HK-2 (cell line): ENCODE data around the gene SLC35E1.
"Not testable (repeated sequence)": the region's sequence is repeated elsewhere in the genome, so short reads cannot be mapped to it uniquely, and the experiment has no call there.

ENCODE experiments used
- DNase-seq: peaks from one replicate; pipeline ENCODE4 v3.0.0-alpha.2; 2018; ENCODE audit not compliant: unreplicated experiment

The SLC35E1 gene

GRCh38 chr19:16522559-16523377 is 49.4 kb downstream of the SLC35E1 start:
- DNase-seq: no peak

GRCh38 chr19:16521715-16522289 is 50.4 kb downstream of the SLC35E1 start:
- DNase-seq: no peak

- no peak for DNase-seq
Measured at GRCh38 chr19:16520986-16521624, 51.1 kb downstream of the SLC35E1 start.

DNA sequence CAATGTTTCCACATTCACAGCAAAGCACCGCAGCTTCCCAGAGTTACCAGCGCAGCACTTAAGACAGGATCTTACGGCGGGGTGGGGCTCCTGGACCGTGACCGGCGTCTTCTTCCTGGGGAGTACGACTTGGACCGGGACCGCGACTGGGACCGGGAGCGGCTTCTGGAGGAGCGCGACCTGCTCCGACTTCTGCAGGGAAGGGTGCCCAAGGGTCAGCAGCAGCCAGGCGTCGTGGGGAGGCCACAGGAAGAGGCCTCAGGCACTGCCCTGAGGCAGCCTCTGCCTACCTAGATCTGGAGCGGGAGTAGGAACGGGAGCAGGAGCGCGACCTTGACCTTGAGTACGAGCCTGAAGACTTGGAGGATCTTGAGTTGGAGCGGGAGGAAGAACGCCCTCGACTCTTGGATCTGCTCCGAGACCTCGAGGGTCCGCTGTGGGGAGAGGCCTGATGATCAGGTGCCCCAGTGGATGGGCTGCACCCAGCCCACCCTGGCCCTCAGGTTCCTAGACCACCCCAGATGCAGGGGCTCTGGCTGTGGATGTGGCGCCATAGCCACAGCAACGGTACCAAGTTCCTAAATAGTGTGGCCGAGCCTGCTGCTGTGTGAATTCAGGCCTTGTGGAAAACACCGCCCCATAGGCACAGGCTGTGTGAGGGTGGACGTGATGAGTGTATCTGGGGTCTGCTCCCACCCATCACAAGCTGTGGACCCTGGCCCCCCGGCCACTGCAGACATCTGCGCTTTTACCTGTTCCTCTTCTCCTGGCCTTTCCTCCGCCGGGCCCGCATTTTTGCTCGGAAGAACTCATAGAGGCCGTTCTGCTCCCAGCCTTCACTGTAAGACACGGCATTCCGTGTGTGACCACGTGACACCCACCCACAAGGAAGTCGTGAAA is 51.9 kb downstream of the SLC35E1 start:
- no peak for DNase-seq

DNA sequence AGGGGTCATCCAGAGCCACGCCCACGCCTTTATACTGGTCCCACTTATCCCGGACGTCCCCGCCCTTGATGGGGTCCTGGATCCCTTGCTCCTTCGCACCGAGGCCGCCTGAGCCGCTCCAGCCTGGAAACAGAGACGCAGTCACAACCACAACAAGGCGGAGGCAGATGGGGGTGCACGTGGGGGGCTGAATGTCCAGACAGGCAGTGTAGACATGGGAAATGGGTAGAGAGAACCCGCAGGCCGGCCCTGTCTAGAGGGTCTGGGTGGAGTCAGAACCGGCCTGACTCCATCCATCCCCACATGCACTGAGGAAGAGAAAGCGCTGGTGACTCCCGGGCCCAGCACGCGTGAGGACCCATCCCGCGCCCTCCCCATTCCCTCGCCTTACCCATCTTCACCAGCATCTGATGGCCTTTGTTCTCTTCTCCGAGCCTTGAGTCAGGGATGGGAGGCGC is 53.0 kb downstream of the SLC35E1 start:
- DNase-seq: no peak

DNA sequence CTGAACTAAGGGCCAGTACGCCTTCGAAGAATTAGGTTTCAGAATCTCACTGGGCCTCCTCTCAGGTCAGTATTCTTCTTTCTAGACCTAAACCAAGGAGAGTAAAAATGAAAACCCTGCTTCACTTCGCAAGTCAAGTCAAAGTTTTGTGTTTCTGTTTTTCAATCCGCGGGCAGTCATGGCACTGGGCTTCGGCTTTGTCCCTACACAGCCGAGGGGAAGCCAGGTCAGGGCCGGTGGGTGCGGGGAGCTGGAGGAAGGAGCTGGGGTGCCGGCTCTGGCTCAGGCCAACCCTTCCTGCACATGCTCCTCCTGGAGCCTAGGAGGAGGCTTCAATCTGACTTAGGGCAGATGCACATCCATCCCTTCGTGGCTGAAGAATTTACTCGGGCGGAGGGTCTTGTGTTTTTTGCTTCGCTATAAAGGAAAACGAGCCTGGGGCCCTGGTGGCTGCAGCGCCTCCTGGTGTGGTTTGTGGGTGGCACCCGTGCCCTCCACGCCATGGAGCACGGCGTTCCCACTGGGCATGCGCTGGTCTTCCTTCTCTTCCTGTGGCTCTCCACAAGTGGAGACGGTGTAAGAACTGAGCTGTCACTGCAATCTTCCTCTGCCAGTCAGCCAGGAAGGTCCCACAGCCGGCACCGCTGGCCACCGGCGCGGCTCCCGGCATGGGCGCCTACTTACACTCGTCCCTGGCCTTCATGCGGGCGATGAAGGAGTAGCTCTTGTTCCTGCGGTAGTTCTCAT is 53.6 kb downstream of the SLC35E1 start:
- DNase-seq: no peak

DNA sequence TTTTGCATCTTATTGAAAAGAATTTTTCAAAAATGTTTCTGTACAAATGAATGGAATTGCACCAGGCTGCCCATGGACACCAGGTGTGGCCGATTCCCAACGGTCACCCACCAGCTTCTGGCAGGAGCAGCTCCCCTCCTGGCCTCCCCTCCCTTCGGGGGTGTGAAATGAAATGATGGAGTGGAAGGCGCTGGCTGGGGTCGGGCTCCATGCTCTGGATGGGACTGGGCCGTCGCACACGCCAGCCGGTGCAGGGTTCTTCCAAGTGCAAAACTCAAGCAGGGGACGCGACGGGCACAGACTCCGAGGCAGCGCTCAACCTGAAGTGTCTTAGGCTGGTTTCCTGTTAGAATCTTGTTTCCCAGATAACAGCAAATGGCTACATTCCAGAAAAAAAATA is 54.2 kb downstream of the SLC35E1 start:
- DNase-seq: no peak

GRCh38 chr19:16516923-16517610 is 55.1 kb downstream of the SLC35E1 start:
- DNase-seq: no peak

GRCh38 chr19:16516381-16516780 is 55.8 kb downstream of the SLC35E1 start:
- DNase-seq: no peak

DNA sequence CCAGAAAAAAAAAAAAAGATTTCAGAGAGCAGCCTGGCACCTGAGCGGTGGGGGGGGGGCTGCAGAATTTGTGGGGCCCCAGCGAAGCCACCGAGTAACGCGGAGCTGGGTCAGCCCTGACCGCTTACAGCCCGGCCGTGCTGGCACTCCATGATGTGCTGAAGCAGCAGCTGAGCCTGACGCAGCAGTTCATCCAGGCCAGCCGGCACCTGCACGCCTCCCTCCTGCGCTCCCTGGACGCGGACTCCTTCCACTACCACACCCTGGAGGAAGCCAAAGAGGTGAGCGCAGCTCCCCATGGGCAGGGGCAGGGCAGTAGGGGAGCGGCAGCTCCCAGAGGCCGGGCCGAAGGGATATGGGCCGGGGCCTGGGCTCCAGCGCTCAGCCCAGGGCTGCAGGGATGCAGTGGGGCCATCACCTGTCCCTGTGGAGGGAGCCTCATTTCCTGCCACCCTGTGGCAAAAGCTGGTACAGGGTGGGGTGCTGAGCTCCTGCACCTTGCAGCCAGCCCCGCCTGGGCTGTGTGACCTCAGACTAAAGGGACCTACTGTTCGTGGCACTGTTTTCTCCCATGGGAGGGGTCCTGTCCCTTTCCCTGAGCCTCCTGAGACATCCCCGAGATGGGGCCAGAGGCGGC is 57.7 kb downstream of the SLC35E1 start:
- DNase-seq: no peak

- DNase-seq: not testable (repeated sequence)
Measured at GRCh38 chr19:16512611-16513010, 59.6 kb downstream of the SLC35E1 start.

- DNase-seq: no peak
Measured at GRCh38 chr19:16509141-16510061, 62.8 kb downstream of the SLC35E1 start.

DNA sequence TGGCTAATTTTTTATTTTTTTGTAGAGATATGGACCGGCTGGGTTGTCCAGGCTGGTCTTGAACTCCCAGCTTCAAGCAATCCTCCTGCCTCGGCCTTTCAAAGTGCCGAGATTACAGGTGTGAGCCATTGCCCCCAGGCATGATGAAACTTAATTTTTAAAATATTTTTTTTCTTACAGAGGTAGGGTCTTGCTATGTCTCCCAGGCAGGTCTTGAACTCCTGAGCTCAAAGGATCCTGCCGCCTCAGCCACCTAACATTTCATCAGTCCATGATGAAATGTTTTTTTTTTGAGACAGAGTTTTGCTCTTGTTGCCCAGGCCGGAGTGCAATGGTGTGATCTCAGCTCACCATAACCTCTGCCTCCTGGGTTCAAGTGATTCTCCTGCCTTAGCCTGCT is 63.7 kb downstream of the SLC35E1 start:
- no peak for DNase-seq

DNA sequence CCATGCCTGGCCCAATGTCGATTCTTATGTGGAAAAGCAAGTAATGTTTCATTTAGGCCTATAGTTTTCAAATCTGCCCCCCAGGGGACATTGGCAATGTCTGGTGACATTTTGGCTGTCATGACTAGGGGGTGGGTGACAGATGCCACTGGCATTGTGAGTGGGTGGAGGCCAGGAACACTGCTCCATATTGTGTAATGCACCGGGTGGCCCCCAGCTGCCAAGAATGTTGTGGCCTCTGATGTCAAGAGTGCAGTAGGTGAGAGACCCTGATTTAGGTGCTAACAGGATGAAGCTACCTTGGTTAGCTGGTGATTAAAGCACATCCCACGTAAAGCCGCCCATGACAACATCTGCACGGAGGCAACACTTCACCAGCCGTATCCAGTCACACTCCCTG is 65.3 kb downstream of the SLC35E1 start:
- DNase-seq: no peak

GRCh38 chr19:16506161-16506560 is 66.1 kb downstream of the SLC35E1 start:
- DNase-seq: not testable (repeated sequence)

GRCh38 chr19:16504271-16504670 is 67.9 kb downstream of the SLC35E1 start:
- no peak for DNase-seq
